ENCODE results near the gene TKFC. TPM values are rescaled to one million over a fixed set of nuclear protein-coding genes. Genes with fewer than 3 reads are reported as not detected.

Gene TKFC
- polyA plus RNA-seq, 3 donors, result 24.6 to 29.5 (median 26.3) TPM

GRCh38 chr11:61309141-61309540 is 23.9 kb upstream of the TKFC start:
- 90 to 92% (median 91%) methylated on average over 4 of the region's 4 CpGs for WGBS, 3 donors
- no peak overlapping the region for H3K27ac ChIP-seq (ENCODE audit: low read depth, low read length)

DNA sequence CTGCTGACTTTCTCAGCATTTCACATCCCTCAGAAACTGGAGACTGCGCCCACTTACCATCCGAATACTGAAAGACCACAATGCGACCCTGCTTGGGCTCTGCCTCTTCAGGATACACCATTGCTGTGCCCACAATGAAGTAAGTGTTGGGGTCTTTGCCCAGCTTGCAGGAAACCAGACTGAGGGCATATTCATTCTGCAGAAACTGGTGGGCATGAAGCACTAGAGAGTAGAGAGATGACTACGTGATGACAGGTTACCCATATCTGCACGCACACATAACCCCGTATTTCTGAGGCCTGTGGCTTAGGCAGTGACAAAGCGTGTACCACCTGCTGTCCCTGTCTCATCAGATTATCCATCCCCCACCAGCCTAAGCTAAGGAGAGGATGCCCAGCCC is 23.3 kb upstream of the TKFC start:
- no peak overlapping the region for H3K27ac ChIP-seq (ENCODE audit: low read depth, low read length)
- 92 to 96% (median 94%) methylated on average over 7 of the region's 7 CpGs for WGBS, 3 donors

GRCh38 chr11:61310749-61311148 is 22.3 kb upstream of the TKFC start:
- 72 to 95% (median 84%) methylated on average over 8 of the region's 8 CpGs for WGBS, 3 donors
- no peak overlapping the region for H3K27ac ChIP-seq (ENCODE audit: low read depth, low read length)

DNA sequence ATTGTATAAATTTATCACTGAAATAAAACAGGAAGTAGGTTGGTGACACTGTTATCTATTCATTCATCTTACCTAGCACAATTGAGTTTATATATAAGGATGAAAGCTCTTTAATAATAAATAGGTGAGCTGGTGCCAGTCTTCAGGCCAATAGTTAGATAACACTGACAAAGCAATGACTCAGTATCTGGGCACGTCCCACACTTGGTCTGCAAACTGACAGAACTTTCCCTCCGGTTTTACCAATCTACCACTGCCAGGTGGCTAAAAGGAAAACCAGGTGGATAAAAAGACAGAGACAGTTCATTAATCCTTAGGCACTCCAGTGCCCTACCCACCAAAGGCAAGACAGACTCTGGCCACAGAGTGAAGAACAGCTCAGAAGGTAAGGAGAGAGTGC is 17.8 kb upstream of the TKFC start:
- no peak overlapping the region for H3K27ac ChIP-seq (ENCODE audit: low read depth, low read length)
- WGBS, 3 donors, result 53 to 83% (median 74%) methylated on average over 2 of the region's 2 CpGs

DNA sequence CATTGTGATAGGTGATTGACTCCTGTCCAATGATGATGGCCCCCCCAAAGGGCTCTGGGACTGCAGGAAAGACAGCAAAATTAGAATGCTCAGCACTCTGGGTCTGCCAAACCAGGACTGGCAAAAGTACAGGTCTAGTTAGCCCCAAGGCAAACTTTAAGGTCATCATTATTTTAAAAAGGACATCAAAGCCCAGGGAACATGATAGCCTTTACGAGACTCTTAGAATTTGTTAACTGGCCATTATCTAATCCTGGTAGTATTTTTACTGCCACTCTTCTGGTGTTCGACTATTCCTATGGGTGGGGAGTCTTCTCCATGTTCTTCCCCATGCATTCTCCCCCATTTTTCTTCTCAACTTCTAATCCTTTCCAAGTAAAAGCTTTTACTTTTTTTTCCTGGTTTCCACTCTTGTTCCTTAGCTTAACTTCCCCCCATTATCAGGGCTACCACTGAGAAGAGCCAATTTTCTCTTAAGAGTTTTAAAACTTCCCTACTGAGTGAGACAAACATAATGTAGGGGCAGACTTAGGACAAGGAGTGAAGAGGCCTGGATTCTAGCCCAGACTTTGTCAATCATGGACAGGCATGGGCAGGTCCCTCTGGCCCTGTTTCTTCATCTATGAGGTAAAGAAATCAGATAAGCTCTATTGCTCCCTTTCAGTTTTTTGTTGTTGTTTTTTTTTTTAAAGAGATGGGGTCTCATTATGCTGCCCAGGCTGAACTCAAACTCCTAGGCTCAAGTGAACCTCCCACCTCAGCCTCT is 7.2 kb upstream of the TKFC start:
- H3K27ac ChIP-seq (ENCODE audit: low read depth, low read length), result no peak overlapping the region
- WGBS, 3 donors, result 81 to 92% (median 83%) methylated on average over 2 of the region's 2 CpGs

DNA sequence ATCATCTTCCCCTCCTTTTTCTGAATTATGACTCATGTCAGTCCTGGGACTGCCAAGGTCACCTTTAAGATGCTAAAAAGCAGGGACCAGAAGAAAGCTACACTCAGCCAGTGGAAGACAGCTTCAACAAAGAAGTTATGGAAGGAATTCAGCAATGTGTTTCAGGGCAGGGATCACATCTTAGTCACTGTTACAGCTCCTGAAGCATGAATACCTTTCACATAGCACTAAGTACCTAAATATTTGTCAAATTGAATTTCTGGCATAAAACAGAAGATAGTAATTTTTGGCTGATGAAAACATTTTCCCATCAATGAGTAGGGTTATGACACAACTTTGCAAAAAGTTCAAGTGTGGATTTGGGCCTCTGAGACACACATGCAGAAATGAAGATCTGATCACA is 5.4 kb upstream of the TKFC start:
- no peak overlapping the region for H3K27ac ChIP-seq (ENCODE audit: low read depth, low read length)

GRCh38 chr11:61328351-61328750 is 4.7 kb upstream of the TKFC start:
- 90 to 93% (median 93%) methylated on average over 9 of the region's 9 CpGs for WGBS, 3 donors

GRCh38 chr11:61329871-61330270 is 3.2 kb upstream of the TKFC start:
- WGBS, 3 donors, result 89 to 96% (median 92%) methylated on average over 4 of the region's 4 CpGs
- H3K27ac ChIP-seq (ENCODE audit: low read depth, low read length), result no peak overlapping the region

More at GRCh38 chr11:61328351-61328750, 4.7 kb upstream of the TKFC start:
- no peak overlapping the region for H3K27ac ChIP-seq (ENCODE audit: low read depth, low read length)

DNA sequence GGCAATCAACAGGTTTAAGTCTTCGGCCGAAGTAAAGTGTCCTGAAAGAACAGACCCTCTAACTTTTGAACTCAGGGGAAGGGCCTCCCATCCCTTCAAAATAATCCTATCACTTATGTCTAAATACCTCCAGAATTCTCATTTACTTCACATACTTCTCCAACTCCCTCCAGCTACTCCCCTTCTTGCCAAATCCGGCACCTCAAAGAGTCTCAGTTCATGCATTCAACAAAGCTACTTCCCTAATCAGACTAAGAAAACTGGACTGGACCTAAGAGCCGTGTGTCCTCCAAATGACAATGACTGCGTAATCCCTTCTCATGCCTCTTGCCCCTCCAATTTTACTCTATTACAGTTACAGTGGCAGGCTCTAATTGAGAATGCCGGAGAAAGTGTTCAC is 1.4 kb upstream of the TKFC start:
- WGBS, 3 donors, result 57 to 70% (median 60%) methylated on average over 6 of the region's 6 CpGs
- no peak overlapping the region for H3K27ac ChIP-seq (ENCODE audit: low read depth, low read length)

DNA sequence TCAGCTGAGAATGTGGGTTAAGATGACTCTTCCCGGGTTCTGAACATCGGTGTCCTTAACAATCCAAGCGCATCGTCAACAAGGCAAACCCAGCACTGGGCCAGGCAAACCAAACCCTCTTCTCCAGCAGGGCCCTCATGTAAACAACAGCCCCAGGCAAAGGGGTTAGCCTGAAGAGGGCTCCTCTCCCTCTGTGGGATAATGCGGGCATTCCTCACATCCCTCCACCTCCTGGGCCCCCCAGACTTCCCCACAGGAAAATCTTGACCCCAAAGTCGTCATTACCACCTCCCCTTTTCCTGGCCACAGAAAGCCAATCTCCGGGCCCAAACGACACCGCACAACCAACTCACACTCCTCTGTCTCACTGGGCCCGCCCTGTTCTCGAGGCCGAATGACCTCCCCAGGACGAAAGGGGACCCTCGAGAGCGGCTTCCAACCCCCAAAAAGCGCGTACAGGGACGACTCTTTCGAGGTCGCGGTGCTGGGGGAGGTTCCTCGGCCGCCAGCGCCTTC is 689 bp upstream of the TKFC start:
- WGBS, 3 donors, result 0 to 1% (median 0%) methylated on average over 24 of the region's 24 CpGs
- H3K27ac ChIP-seq (ENCODE audit: low read depth, low read length), result no peak overlapping the region

- no peak overlapping the region for H3K27ac ChIP-seq (ENCODE audit: low read depth, low read length)
- WGBS, 3 donors, result 26 to 31% (median 31%) methylated on average over 19 of the region's 19 CpGs
Measured at GRCh38 chr11:61333550-61334433, 764 bp downstream of the TKFC start.

DNA sequence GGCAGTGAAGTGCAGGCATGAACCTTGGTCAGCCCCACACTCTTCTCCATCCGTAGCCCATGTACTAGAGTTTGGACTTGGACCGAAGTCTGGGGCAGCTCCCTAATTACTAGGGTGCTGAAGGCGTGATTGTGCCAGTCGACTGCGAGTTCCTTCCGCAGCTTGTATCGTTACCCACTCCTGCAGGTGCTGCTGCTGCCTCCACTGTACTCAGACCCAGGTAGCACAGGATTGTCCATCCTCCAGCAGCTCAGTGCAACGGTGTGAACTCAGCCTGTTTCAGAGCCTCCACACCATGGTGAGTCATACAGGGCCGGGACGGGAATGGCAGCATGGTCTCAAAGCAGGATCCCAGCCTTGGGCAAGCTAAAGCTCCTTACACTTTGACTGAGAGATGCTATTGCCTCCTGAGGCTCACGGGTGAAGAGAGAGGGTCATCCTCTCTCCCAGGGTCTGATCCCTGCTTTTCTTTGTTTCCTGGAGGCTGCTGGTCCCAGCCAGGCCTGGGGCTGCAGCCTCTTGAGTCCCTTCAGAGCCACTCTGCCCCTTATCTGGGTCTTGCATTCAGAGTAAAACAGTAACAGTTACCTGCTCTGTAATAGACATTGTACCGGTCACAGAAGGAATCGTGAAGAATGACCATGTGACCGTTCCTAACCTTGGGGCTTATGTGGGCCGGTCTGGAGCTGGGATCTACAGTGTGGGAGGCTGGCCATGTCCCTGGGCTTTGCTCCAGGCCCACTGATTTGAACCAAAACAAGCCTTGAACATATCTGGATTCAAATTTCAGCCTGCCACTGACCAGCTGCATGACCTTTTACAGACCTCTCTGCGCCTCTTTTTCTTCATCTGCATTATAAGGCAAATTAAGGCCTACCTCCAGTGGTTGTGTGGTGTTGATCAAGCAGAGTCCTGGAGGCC is 1.7 kb downstream of the TKFC start:
- WGBS, 3 donors, result 66 to 80% (median 79%) methylated on average over 16 of the region's 16 CpGs
- H3K27ac ChIP-seq (ENCODE audit: low read depth, low read length), result no peak overlapping the region

DNA sequence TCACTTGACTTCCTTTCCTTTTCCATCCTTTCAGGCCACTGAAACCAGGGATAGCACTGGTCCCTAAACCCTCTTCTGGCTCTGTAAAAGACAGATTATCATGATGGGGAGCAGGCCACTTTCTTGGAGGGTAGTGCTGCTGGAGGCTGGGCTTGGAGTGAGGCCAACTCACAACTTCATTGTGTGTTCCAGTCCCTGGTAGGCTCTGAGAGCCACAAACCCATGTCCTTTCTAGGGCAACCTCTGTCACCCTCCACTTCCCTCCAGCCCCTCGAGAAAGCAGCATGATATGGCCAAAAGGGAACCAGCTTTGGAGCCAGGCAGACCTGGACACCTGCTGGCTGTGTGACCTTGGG is 2.3 kb downstream of the TKFC start:
- WGBS, 3 donors, result 47 to 72% (median 50%) methylated on average over 1 of the region's 1 CpG
- H3K27ac ChIP-seq (ENCODE audit: low read depth, low read length), result peak overlapping the region; percentile 35

- WGBS, 3 donors, result 23 to 32% (median 30%) methylated on average over 8 of the region's 8 CpGs
- H3K27ac ChIP-seq (ENCODE audit: low read depth, low read length), result no peak overlapping the region
Measured at GRCh38 chr11:61336171-61336935, 3.3 kb downstream of the TKFC start.

DNA sequence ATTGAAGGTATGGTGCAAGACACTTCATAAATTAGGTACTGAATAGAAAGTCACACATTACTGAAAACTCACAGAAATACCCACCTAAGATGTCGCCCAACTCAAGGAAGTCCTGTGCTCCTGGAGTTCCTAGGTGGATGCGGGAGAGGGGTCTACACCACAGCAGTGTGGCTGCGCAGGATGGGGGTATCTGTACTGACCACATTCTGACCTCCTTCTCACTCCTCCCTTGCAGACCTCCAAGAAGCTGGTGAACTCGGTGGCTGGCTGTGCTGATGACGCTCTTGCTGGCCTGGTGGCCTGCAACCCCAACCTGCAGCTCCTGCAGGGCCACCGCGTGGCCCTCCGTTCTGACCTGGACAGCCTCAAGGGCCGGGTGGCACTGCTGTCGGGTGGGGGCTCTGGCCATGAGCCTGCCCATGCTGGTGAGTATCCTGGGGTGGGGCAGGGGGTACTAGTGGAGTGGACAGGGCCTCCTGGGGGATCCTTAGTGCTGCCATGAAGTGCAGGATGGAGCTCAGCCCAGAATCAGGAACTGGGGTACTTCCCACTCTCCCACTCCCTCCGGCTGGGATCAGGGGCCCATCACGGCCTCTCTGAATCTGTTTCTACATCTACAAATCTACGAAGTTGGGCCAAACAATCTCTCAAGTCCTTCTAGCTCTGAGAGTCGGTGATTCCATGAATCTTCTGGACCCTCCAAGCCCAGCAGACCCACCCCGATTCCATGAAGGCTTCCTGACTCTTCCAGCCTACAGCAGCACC is 4.9 kb downstream of the TKFC start:
- H3K27ac ChIP-seq (ENCODE audit: low read depth, low read length), result no peak overlapping the region
- WGBS, 3 donors, result 91 to 95% (median 92%) methylated on average over 15 of the region's 15 CpGs

DNA sequence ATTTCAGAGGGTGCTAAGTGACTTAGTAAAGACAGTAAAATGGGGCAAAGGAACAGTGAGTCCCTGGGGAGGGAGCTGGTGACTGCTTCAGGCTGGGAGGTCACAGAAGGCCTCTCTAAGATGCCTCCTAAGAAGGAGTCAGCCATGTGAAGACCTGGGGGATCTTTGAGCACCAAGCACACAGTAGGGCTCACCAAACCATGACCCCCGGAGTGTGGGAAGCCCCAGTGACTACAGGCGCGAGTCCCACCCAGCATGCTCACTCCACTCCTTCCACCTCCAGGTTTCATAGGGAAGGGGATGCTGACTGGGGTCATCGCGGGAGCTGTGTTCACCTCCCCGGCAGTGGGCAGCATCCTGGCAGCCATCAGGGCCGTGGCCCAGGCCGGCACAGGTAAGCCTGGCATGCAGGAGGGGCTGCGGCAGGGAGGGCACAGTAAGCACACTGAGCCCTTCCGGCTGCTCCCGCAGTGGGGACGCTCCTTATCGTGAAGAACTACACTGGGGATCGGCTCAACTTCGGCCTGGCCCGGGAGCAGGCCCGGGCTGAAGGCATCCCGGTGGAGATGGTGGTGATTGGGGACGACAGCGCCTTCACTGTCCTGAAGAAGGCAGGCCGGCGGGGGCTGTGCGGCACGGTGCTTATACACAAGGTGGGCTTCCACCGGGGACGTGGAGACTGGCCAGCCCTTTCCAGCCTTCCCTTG is 5.9 kb downstream of the TKFC start:
- 91 to 95% (median 93%) methylated on average over 25 to 26 of the region's 26 CpGs for WGBS, 3 donors
- H3K27ac ChIP-seq (ENCODE audit: low read depth, low read length), result no peak overlapping the region

GRCh38 chr11:61339490-61339878 is 6.5 kb downstream of the TKFC start:
- no peak overlapping the region for H3K27ac ChIP-seq (ENCODE audit: low read depth, low read length)
- 84 to 94% (median 87%) methylated on average over 4 of the region's 4 CpGs for WGBS, 3 donors

Data from adipose tissue (tissue), 3 donors.